Measurements from ENCODE around the gene CEPT1. TPM values are rescaled to one million over a fixed set of nuclear protein-coding genes. Genes with fewer than 3 reads are reported as not detected.
A peak's percentile ranks its signal among the peaks of the same experiment; 100 is the strongest.

CEPT1 gene
- polyA plus RNA-seq, 1 of the 3 experiments (the other 2 are of a cell fraction): 11.6 TPM

DNA sequence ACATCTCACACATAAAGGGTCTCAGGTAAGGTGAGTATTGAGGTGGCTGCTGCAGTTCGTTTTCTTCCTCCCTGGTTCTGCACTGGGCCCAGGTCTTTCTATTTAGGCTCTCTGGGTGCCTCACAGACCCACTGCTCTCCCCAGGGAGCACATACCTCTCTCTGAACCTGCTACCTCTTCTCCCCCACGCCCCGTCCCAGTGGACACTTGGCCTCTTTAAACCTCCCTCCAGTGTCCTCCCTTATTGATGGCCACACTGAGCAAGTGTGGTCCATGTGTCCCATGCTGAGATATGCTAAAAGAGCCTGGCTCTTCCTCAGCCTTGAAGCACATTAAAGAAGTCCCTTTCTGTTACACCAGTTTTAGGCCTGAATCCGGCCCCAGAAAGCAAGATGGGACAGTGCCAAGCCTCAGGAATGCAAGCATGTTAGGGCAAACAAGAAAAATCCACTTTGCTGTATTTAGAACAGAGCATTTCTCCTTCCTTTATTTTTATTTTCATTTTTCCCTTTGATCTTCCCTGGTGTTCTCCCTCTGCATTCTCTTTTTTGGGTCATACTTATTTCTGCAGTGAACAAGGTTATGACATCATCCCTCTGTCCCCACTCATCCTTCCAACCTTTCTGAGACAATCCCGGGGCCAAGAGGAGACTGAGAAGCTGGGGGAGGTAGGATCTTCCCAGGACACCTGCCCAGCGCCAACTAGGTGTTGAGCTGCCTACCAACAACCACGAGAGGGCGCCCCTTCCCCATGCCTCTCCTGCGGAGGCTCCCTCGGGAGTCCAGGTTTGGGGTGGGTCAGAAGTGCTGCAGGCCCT lies 82.5 kb downstream of the CEPT1 start:
- peaks cover 5% of the 10 kb centered on the region for H3F3A ChIP-seq (replicated peaks; ENCODE audit: insufficient read depth)
- H3K4me1 ChIP-seq (ENCODE audit: control insufficient read depth in 1 of 2, insufficient read depth in 2 of 2, low read depth in 1 of 2, low read length in 1 of 2): peaks cover 0 to 17% of the 10 kb centered on the region in 2 experiments; a peak in 3 of 4 replicates
- ChIA-PET CTCF (interaction anchor here (0.6 to 10.2 kb wide), 41 partner anchors 8 to 546 kb away, joined by 3 to 161 read pairs (median 4); no protein-coding TSS in a partner anchor), POLR2A (no interaction called here)
- peak; percentile 93 for TF ChIP-seq SMC3 (IDR thresholded peaks at IDR 0.05; ENCODE audit: low read depth, low read length)
- no peak for TF ChIP-seq GABPA (IDR thresholded peaks at IDR 0.05; ENCODE audit: low read depth)
- TF ChIP-seq RAD21 (IDR thresholded peaks at IDR 0.05; ENCODE audit: low read length): peak; percentile 92
- TF ChIP-seq, protein P1, sequence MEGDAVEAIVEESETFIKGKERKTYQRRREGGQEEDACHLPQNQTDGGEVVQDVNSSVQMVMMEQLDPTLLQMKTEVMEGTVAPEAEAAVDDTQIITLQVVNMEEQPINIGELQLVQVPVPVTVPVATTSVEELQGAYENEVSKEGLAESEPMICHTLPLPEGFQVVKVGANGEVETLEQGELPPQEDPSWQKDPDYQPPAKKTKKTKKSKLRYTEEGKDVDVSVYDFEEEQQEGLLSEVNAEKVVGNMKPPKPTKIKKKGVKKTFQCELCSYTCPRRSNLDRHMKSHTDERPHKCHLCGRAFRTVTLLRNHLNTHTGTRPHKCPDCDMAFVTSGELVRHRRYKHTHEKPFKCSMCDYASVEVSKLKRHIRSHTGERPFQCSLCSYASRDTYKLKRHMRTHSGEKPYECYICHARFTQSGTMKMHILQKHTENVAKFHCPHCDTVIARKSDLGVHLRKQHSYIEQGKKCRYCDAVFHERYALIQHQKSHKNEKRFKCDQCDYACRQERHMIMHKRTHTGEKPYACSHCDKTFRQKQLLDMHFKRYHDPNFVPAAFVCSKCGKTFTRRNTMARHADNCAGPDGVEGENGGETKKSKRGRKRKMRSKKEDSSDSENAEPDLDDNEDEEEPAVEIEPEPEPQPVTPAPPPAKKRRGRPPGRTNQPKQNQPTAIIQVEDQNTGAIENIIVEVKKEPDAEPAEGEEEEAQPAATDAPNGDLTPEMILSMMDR (IDR thresholded peaks at IDR 0.05): peak; percentile 95
- H3K4me3 ChIP-seq (ENCODE audit: low read depth in 2 of 2, low read length in 1 of 2): peak overlapping the region in 1 of 2 experiments; percentile 14; a peak in 1 of 4 replicates
- no peaks in the 10 kb centered on the region for H3K9me3 ChIP-seq
- H3K36me3 ChIP-seq (replicated peaks in 1 of 2; ENCODE audit: control insufficient read depth in 1 of 2, insufficient read depth in 2 of 2, low read length in 1 of 2): no peaks in the 10 kb centered on the region
- 3% methylated on average over 9 of the region's 10 CpGs for whole genome bisulfite sequencing (ENCODE audit: low lambda C conversion rate)
- DNase-seq: peak; percentile 85
- H3K79me2 ChIP-seq (ENCODE audit: insufficient read depth): no peaks in the 10 kb centered on the region
- no peaks in the 10 kb centered on the region for H3K9me2 ChIP-seq
- no peaks in the 10 kb centered on the region for H4K20me1 ChIP-seq (ENCODE audit: insufficient read depth)
- no peaks in the 10 kb centered on the region for H3K27me3 ChIP-seq (ENCODE audit: insufficient read depth)
- no peak overlapping the region for H3K27ac ChIP-seq (ENCODE audit: low read depth in 2 of 2, low read length in 1 of 2)
- peak overlapping the region; percentile 39; the same call in 1 of the 2 replicates for H3K4me2 ChIP-seq
- H3K9ac ChIP-seq: no peak overlapping the region
- H2AFZ ChIP-seq (ENCODE audit: low read depth): 0 out of 2 replicates have a peak overlapping the region, but pooled peaks have one; percentile 31

DNA sequence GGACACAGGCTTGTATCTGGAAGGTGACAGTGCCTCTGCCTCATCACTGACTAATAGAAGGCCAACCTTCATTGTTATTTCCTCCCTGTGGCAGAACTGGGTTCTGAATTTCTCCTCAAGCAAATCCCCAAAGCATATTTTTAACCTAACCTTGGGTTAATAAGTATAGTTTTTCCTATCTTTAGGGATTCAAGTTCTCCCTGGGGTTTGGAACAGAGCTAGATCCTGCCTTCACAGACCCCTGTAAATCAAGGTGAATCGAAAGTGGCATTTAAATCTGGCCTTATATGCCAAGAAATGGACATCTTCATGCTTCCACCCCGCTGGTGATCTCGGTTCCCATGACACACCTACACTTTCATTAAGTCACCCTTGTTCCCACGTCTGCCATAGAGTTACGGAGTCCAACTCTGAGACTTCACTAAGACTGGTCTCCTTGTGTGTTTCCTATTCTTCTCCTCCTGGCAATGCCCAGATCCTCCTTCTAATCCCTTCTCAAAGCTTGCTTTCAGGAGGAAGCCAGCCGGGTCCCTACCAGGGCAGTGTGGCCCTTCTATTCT lies 83.2 kb downstream of the CEPT1 start:
- Histone ChIP-seq H3K79me2 (ENCODE audit: insufficient read depth) (no peaks in the 10 kb centered on the region), H3K4me2 (no peak overlapping the region), H3K4me3 (ENCODE audit: low read depth in 2 of 2, low read length in 1 of 2) (peak overlapping the region in 1 of 2 experiments; percentile 14; a peak in 1 of 4 replicates), H3K9ac (no peak overlapping the region), H3K27me3 (ENCODE audit: insufficient read depth) (no peaks in the 10 kb centered on the region), H3K4me1 (ENCODE audit: control insufficient read depth in 1 of 2, insufficient read depth in 2 of 2, low read depth in 1 of 2, low read length in 1 of 2) (peaks cover 0 to 24% of the 10 kb centered on the region in 2 experiments; a peak in 3 of 4 replicates), H3F3A (replicated peaks; ENCODE audit: insufficient read depth) (peaks cover 11% of the 10 kb centered on the region), H3K9me2 (no peaks in the 10 kb centered on the region), H3K27ac (ENCODE audit: low read depth in 2 of 2, low read length in 1 of 2) (no peak overlapping the region), H3K9me3 (no peaks in the 10 kb centered on the region), H2AFZ (ENCODE audit: low read depth) (peak overlapping the region; percentile 28; the same call in 1 of the 2 replicates), H3K36me3 (replicated peaks in 1 of 2; ENCODE audit: control insufficient read depth in 1 of 2, insufficient read depth in 2 of 2, low read length in 1 of 2) (no peaks in the 10 kb centered on the region), H4K20me1 (ENCODE audit: insufficient read depth) (no peaks in the 10 kb centered on the region)
- POLR2A ChIA-PET: no interaction called here
- TF ChIP-seq TCF12 (IDR thresholded peaks at IDR 0.05) (no peak), TAF1 (IDR thresholded peaks at IDR 0.05; ENCODE audit: borderline replicate concordance, low read depth, low read length) (no peak), NRF1 (IDR thresholded peaks at IDR 0.05; ENCODE audit: low read depth, low read length) (no peak), RAD21 (IDR thresholded peaks at IDR 0.05; ENCODE audit: low read length) (no peak), GABPA (IDR thresholded peaks at IDR 0.05; ENCODE audit: low read depth) (no peak), ELF1 (IDR thresholded peaks at IDR 0.05) (no peak), REST (IDR thresholded peaks at IDR 0.05; ENCODE audit: low read depth, low read length) (no peak), CHD2 (IDR thresholded peaks at IDR 0.05; ENCODE audit: low read length, partially characterized antibody) (no peak), FOSL2 (IDR thresholded peaks at IDR 0.05; ENCODE audit: borderline replicate concordance, low read depth) (no peak), EP300 (IDR thresholded peaks at IDR 0.05; ENCODE audit: borderline replicate concordance in 1 of 2, low read depth in 1 of 2, low read length in 1 of 2) (no peak)
- TF ChIP-seq, protein P1 (IDR thresholded peaks at IDR 0.05): no peak
- CTCF ChIA-PET: interaction anchor here (0.6 to 10.2 kb wide), 39 partner anchors 9 to 545 kb away, joined by 3 to 161 read pairs (median 4); partner anchors contain the start of genes ATP5PB and WDR77
- DNase-seq: no peak
- 71% methylated on average over 6 of the region's 6 CpGs for WGBS (ENCODE audit: low lambda C conversion rate)
